HFF-Myc (cell line): ENCODE measurements around the gene CIROP.

Experiments
- DNase-seq: peaks from one replicate; pipeline ENCODE4 v3.0.0-alpha.2; 2011; ENCODE audit warnings: low read depth; ENCODE audit errors: extremely low read depth
- H3K4me3 ChIP-seq: replicated peaks from 2 replicates; pipeline ENCODE4 v1.5.1; 2011; ENCODE audit warnings: low read depth, mild to moderate bottlenecking, control low read depth, low read length
- CTCF ChIP-seq: IDR thresholded peaks from 2 replicates; pipeline ENCODE4 v1.5.1; 2012; ENCODE audit warnings: mild to moderate bottlenecking, low read depth, low read length, control low read depth; ENCODE audit errors: missing control alignments

Gene CIROP, protein sequence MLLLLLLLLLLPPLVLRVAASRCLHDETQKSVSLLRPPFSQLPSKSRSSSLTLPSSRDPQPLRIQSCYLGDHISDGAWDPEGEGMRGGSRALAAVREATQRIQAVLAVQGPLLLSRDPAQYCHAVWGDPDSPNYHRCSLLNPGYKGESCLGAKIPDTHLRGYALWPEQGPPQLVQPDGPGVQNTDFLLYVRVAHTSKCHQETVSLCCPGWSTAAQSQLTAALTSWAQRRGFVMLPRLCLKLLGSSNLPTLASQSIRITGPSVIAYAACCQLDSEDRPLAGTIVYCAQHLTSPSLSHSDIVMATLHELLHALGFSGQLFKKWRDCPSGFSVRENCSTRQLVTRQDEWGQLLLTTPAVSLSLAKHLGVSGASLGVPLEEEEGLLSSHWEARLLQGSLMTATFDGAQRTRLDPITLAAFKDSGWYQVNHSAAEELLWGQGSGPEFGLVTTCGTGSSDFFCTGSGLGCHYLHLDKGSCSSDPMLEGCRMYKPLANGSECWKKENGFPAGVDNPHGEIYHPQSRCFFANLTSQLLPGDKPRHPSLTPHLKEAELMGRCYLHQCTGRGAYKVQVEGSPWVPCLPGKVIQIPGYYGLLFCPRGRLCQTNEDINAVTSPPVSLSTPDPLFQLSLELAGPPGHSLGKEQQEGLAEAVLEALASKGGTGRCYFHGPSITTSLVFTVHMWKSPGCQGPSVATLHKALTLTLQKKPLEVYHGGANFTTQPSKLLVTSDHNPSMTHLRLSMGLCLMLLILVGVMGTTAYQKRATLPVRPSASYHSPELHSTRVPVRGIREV

GRCh38 chr14:23104591-23105347 lies at the start of gene CIROP:
Gene CIROP, minus strand, starts transcription at chr14:23104989. Its CDS starts 69 bp downstream, at chr14:23104920.
- no peak within 1 kb of the TSS for H3K4me3 ChIP-seq
- no peak for TF ChIP-seq CTCF
- no peak for DNase-seq

DNA sequence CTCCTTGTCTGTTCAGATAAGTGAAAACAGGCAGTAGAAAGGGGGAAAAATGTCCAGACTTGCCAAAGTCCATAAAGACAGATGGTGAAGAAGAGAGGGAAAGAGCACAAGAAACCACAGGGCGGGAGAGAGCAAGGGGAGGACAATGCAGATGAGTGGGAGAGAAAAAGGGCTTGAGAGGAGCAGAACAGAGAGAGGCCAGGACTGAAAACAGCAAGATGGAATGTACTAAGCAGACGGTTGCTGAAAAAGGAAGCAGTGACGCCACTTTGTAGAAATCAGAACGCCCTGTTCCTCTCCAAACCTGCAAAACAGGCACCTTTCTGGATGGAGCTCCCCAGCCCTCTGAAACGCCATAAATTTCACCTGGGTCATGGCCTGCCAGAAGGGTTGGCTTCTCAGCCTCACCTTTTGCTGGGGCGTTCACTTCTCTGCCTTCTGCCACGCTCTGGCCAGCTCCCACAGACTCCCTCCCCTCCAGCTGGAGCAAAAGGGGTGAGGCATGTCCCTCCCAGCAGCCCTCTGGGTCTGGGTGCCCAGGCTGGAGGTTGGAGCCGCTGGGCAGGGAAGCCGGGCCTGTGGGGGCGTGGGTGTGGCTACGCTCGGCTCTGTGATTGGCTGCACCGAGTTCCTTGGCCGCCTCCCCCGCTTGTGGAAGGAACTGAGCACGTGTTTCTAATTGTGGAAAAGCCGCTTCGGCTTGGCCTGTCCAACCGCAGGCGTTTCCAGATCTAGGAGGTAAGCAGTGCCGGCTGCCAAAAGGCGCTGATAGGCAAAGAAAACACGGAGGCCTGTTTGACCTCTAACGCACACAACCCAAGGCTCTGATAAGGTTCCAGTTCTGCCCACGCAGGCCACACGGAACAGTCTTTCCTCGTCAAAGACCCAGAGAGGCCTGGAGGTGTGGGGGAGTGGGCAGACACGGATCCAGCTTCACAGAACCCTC lies 49.3 kb upstream of the CIROP start:
- no peak for TF ChIP-seq CTCF
- DNase-seq, result peak; percentile 91
- peak overlapping the region; percentile 33 for H3K4me3 ChIP-seq

- no peak overlapping the region for H3K4me3 ChIP-seq
- DNase-seq, result no peak
- no peak for TF ChIP-seq CTCF
Observed at GRCh38 chr14:23151342-23151741, 46.6 kb upstream of the CIROP start.

GRCh38 chr14:23149745-23150144 lies 45.0 kb upstream of the CIROP start:
- no peak for TF ChIP-seq CTCF
- H3K4me3 ChIP-seq, result no peak overlapping the region
- DNase-seq, result no peak

- H3K4me3 ChIP-seq, result no peak overlapping the region
- TF ChIP-seq CTCF, result no peak
- DNase-seq, result no peak
Observed at GRCh38 chr14:23148591-23149249, 43.9 kb upstream of the CIROP start.
